Endothelial cell of umbilical vein (primary cell): Measurements from ENCODE around the gene TENM4. TPM values are rescaled to one million over a fixed set of nuclear protein-coding genes. Genes with fewer than 3 reads are reported as not detected.

Experiments used
- BruUV-seq: library from RNA; stranded (reverse); fragments of 400-500 nt; replicated peaks from 2 replicates; lab custom pipeline; 2021; lab: Mats Ljungman, UMichigan
- CTCF ChIA-PET: fragments of 300-600, 350-600 bp; sonication (Branson Sonifier 250); formaldehyde crosslinking; loops from one replicate; lab custom pipeline; 2021; ENCODE audit warnings: antibody characterized with exemption, inconsistent platforms; lab: Charles Lee
- POLR2A ChIA-PET: fragments of 300-600, 350-600 bp; sonication (Branson Sonifier 250); formaldehyde crosslinking; loops from one replicate; lab custom pipeline; 2021; ENCODE audit warnings: antibody characterized with exemption, inconsistent platforms; lab: Charles Lee
- DNase-seq: peaks from one replicate; pipeline ENCODE4 v3.0.0-alpha.2; 2011; ENCODE audit warnings: low read depth, low spot score
- FAIRE-seq: peaks from 2 replicates; lab custom pipeline; 2011; peaks lifted over from hg19 to GRCh38; lab: Jason Lieb, UNC
- H2AFZ ChIP-seq: 2 replicates; pipeline ENCODE4 v1.6.0; 2012; ENCODE audit warnings: low read depth, low read length, control low read depth, inconsistent platforms
- H3K27ac ChIP-seq: 2 replicates; pipeline ENCODE4 v1.5.1; 2011; ENCODE audit warnings: low read depth, mild to moderate bottlenecking, control low read depth, low read length, moderate library complexity; ENCODE audit not compliant: insufficient read depth
- H3K27me3 ChIP-seq, 2 experiments: 2 replicates each; pipeline versions ENCODE4 v1.6.0 to v1.6.1; 2011; ENCODE audit warnings: low read length in 2 of 2, mixed read lengths in 1 of 2; ENCODE audit not compliant: control insufficient read depth in 2 of 2, insufficient read depth in 2 of 2
- H3K36me3 ChIP-seq, 2 experiments: 2 replicates in 1 of 2; 3 replicates in 1 of 2; pipeline ENCODE4 v1.5.1; 2011; ENCODE audit warnings: low read length in 2 of 2, mild to moderate bottlenecking in 1 of 2, moderate library complexity in 1 of 2; ENCODE audit not compliant: control insufficient read depth in 2 of 2, insufficient read depth in 2 of 2; ENCODE audit errors: extremely low read depth in 1 of 2
- H3K4me1 ChIP-seq: 3 replicates; pipeline ENCODE4 v1.5.1; 2011; ENCODE audit warnings: mild to moderate bottlenecking, low read length; ENCODE audit not compliant: control insufficient read depth, insufficient read depth; ENCODE audit errors: extremely low read depth
- H3K4me2 ChIP-seq: 2 replicates; pipeline ENCODE4 v1.6.1; 2011; ENCODE audit warnings: low read length, control low read depth, mixed read lengths; ENCODE audit not compliant: insufficient read depth
- H3K4me3 ChIP-seq, 3 experiments: fragments of 200-600 bp in 1 of 3; sonication (generic), shearing (Covaris generic) in 1 of 3; replicated peaks in 1 of 3; 2 replicates each; pipeline ENCODE4 v1.5.1; 2011 to 2016; ENCODE audit warnings: control low read depth in 3 of 3, low read length in 3 of 3, mild to moderate bottlenecking in 2 of 3, inconsistent platforms in 1 of 3, low read depth in 1 of 3, moderate library complexity in 1 of 3; ENCODE audit not compliant: insufficient read depth in 1 of 3
- H3K79me2 ChIP-seq: 2 replicates; pipeline ENCODE4 v1.6.0; 2012; ENCODE audit warnings: low read length, inconsistent platforms; ENCODE audit not compliant: control insufficient read depth, insufficient read depth
- H3K9ac ChIP-seq: replicated peaks from 2 replicates; pipeline ENCODE3; 2011; ENCODE audit warnings: low read length, control low read depth; ENCODE audit not compliant: insufficient read depth; ENCODE audit errors: extremely low read depth
- H3K9me1 ChIP-seq: replicated peaks from 3 replicates; pipeline ENCODE4 v1.6.0; 2011; ENCODE audit warnings: mild to moderate bottlenecking, low read length; ENCODE audit not compliant: control insufficient read depth, insufficient read depth; ENCODE audit errors: extremely low read depth
- H3K9me3 ChIP-seq: replicated peaks from 2 replicates; pipeline ENCODE4 v1.5.1; 2012; ENCODE audit warnings: low read length, inconsistent platforms; ENCODE audit not compliant: control insufficient read depth, insufficient read depth
- H4K20me1 ChIP-seq: replicated peaks from 2 replicates; pipeline ENCODE3; 2011; ENCODE audit warnings: mild to moderate bottlenecking, low read length; ENCODE audit not compliant: control insufficient read depth, insufficient read depth; ENCODE audit errors: extremely low read depth
- EZH2 ChIP-seq: IDR thresholded peaks from 2 replicates; pipeline ENCODE4 v1.6.1; 2012; ENCODE audit warnings: borderline replicate concordance, low read depth, mild to moderate bottlenecking, moderate library complexity, low read length, inconsistent platforms; ENCODE audit not compliant: severe bottlenecking
- FOS ChIP-seq: IDR thresholded peaks from 2 replicates; pipeline ENCODE4 v1.6.1; 2011; ENCODE audit warnings: mild to moderate bottlenecking, low read length, moderate library complexity, borderline replicate concordance; ENCODE audit not compliant: insufficient read depth
- GATA2 ChIP-seq: IDR thresholded peaks from 2 replicates; pipeline ENCODE4 v1.7.0; 2011; ENCODE audit warnings: low read depth, mild to moderate bottlenecking, moderate library complexity, mixed read lengths, low read length; ENCODE audit not compliant: insufficient read length, insufficient read depth
- JUN ChIP-seq: IDR thresholded peaks from 2 replicates; pipeline ENCODE4 v1.6.1; 2011; ENCODE audit warnings: borderline replicate concordance, low read depth; ENCODE audit not compliant: insufficient read length, insufficient read depth
- MYC ChIP-seq: IDR thresholded peaks from one replicate; pipeline ENCODE4 v1.6.1; 2011; ENCODE audit warnings: mild to moderate bottlenecking, low read depth, low read length
- POLR2A ChIP-seq: IDR thresholded peaks from 2 replicates; pipeline ENCODE4 v1.6.1; 2012; ENCODE audit warnings: low read depth, mild to moderate bottlenecking, control low read depth, low read length
- POLR2AphosphoS5 ChIP-seq: IDR thresholded peaks from 2 replicates; pipeline ENCODE4 v1.6.1; 2012; ENCODE audit warnings: low read depth, mild to moderate bottlenecking, control low read depth, low read length, moderate library complexity; ENCODE audit not compliant: insufficient read depth
- dilution Hi-C: fragments of 300-500 bp; cut with MboI; formaldehyde crosslinking; loops from one replicate; pipeline ENCODE4 v1.15.0; 2019; ENCODE audit warnings: low sequenced_read_pairs; ENCODE audit not compliant: extremely low pct_ligation_motif_present
- intact Hi-C: fragments of 100-400 bp; cut with micrococcal nuclease; formaldehyde crosslinking; loops from one replicate; pipeline ENCODE4 v1.10.0; 2022
- polyA plus RNA-seq, 4 experiments: library from polyadenylated mRNA; depleted of rRNA in 3 of 4; stranded (reverse) in 3 of 4; unstranded in 1 of 4; fragments of >200 nt; gene quantifications; 2 replicates each; pipeline versions ENCODE4 v1.2.1 to v1.2.3, GENCODE V29; 2011 to 2012; ENCODE audit warnings: missing spikeins in 1 of 4
- total RNA-seq: library from RNA; stranded (reverse); gene quantifications from 2 replicates; pipeline ENCODE4 v1.2.3, GENCODE V29; 2021
- TF ChIP-seq, protein P1 (sequence below): IDR thresholded peaks from 2 replicates; pipeline ENCODE4 v1.6.1; 2011; ENCODE audit not compliant: insufficient read depth, insufficient read length
- TF ChIP-seq, protein P2 (sequence below), 2 donors: IDR thresholded peaks; 1 replicate in 1 of 2; 2 replicates in 1 of 2; pipeline ENCODE4 v1.5.1; 2011; ENCODE audit warnings: low read length in 2 of 2, mild to moderate bottlenecking in 2 of 2, moderate library complexity in 2 of 2, control low read depth in 1 of 2, inconsistent platforms in 1 of 2, low read depth in 1 of 2; ENCODE audit not compliant: insufficient read depth in 1 of 2; ENCODE audit errors: extremely low read depth in 1 of 2

TENM4 gene
- total and polyA plus RNA-seq, 2 donors (not counting 3 experiments of a cell fraction or from before 2014, with no cell fraction given), result 0.06 to 0.27 TPM

GRCh38 chr11:79017811-79018210 is 423.0 kb downstream of the TENM4 start:
- POLR2A ChIA-PET, result no interaction called here
- BruUV-seq, result no TSS peak
- H3K36me3 ChIP-seq, result no peaks in the 10 kb centered on the region
- no peaks in the 10 kb centered on the region for H3K79me2 ChIP-seq
- CTCF ChIA-PET, result interaction anchor here (0.6 to 1.9 kb wide), 7 partner anchors 26 to 372 kb away, joined by 3 to 9 read pairs (median 3); no protein-coding TSS in a partner anchor
- FAIRE-seq, result no peak
- H3K4me1 ChIP-seq, result peaks cover 27% of the 10 kb centered on the region
- H3K9me3 ChIP-seq, result no peaks in the 10 kb centered on the region
- dilution Hi-C loops, result no loop called here
- peak overlapping the region; percentile 26 for H3K4me2 ChIP-seq
- DNase-seq, result no peak
- H2AFZ ChIP-seq, result peak overlapping the region; percentile 61
- H3K9me1 ChIP-seq, result no peaks in the 10 kb centered on the region
- H3K27ac ChIP-seq, result peak overlapping the region; percentile 53
- no peaks in the 10 kb centered on the region for H4K20me1 ChIP-seq
- no peak overlapping the region for H3K4me3 ChIP-seq
- TF ChIP-seq POLR2A, result no peak
- no peak for TF ChIP-seq JUN
- TF ChIP-seq GATA2, result no peak
- TF ChIP-seq, protein P1, sequence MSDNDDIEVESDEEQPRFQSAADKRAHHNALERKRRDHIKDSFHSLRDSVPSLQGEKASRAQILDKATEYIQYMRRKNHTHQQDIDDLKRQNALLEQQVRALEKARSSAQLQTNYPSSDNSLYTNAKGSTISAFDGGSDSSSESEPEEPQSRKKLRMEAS, result no peak
- TF ChIP-seq, protein P2, sequence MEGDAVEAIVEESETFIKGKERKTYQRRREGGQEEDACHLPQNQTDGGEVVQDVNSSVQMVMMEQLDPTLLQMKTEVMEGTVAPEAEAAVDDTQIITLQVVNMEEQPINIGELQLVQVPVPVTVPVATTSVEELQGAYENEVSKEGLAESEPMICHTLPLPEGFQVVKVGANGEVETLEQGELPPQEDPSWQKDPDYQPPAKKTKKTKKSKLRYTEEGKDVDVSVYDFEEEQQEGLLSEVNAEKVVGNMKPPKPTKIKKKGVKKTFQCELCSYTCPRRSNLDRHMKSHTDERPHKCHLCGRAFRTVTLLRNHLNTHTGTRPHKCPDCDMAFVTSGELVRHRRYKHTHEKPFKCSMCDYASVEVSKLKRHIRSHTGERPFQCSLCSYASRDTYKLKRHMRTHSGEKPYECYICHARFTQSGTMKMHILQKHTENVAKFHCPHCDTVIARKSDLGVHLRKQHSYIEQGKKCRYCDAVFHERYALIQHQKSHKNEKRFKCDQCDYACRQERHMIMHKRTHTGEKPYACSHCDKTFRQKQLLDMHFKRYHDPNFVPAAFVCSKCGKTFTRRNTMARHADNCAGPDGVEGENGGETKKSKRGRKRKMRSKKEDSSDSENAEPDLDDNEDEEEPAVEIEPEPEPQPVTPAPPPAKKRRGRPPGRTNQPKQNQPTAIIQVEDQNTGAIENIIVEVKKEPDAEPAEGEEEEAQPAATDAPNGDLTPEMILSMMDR (IDR thresholded peaks at IDR 0.05; ENCODE audit: extremely low read depth in 1 of 2, insufficient read depth in 1 of 2, low read depth in 1 of 2, low read length in 2 of 2), result no peak
- no peak for TF ChIP-seq EZH2
- no peak for TF ChIP-seq MYC
- TF ChIP-seq FOS, result no peak
- TF ChIP-seq POLR2AphosphoS5, result no peak
- intact Hi-C loops, result loop anchor here (1.0 kb wide), 1 partner anchor 69 kb away; no protein-coding TSS in a partner anchor
- no peaks in the 10 kb centered on the region for H3K27me3 ChIP-seq
- H3K9ac ChIP-seq, result peak overlapping the region; percentile 12
